H7 (cell line): ENCODE measurements around the gene MYO7A. TPM values are rescaled to one million over a fixed set of nuclear protein-coding genes. Genes with fewer than 3 reads are reported as not detected.
A peak's percentile ranks its signal among the peaks of the same experiment; 100 is the strongest.

Experiments
- DNase-seq: peaks from one replicate; pipeline ENCODE4 v3.0.0; 2012
- H3K27me3 ChIP-seq: 2 replicates; pipeline ENCODE4 v1.6.0; 2011; ENCODE audit warnings: mild to moderate bottlenecking, low read length; ENCODE audit not compliant: control insufficient read depth, insufficient read depth
- H3K36me3 ChIP-seq: replicated peaks from 2 replicates; pipeline ENCODE4 v1.5.1; 2011; ENCODE audit warnings: low read length; ENCODE audit not compliant: control insufficient read depth, insufficient read depth
- H3K4me3 ChIP-seq: 2 replicates; pipeline ENCODE4 v1.5.1; 2011; ENCODE audit warnings: low read depth, mild to moderate bottlenecking, control low read depth, low read length, moderate library complexity; ENCODE audit not compliant: insufficient read depth
- total RNA-seq: library from RNA; depleted of rRNA; stranded (reverse); fragments of >200 nt; shearing (Covaris generic); gene quantifications from 2 replicates; pipeline ENCODE4 v1.2.3, GENCODE V29; 2014

The MYO7A gene
- total RNA-seq, 1 experiment from 2014 or later: 2.2 TPM

GRCh38 chr11:77187776-77188632, 60.0 kb downstream of the MYO7A start:
- Histone ChIP-seq H3K36me3 (no peaks in the 10 kb centered on the region), H3K4me3 (no peak overlapping the region), H3K27me3 (no peaks in the 10 kb centered on the region)
- peak; percentile 94 for DNase-seq

GRCh38 chr11:77188633-77189491, 60.8 kb downstream of the MYO7A start:
- Histone ChIP-seq H3K27me3 (no peaks in the 10 kb centered on the region), H3K4me3 (no peak overlapping the region), H3K36me3 (no peaks in the 10 kb centered on the region)
- peak; percentile 84 for DNase-seq

GRCh38 chr11:77189588-77190210, 61.7 kb downstream of the MYO7A start:
- H3K4me3 ChIP-seq: no peak overlapping the region
- no peaks in the 10 kb centered on the region for H3K27me3 ChIP-seq
- DNase-seq: no peak
- no peaks in the 10 kb centered on the region for H3K36me3 ChIP-seq

GRCh38 chr11:77190331-77191075, 62.5 kb downstream of the MYO7A start:
- H3K27me3 ChIP-seq: no peaks in the 10 kb centered on the region
- H3K4me3 ChIP-seq: no peak overlapping the region
- no peak for DNase-seq
- H3K36me3 ChIP-seq: no peaks in the 10 kb centered on the region

GRCh38 chr11:77191429-77191822, 63.4 kb downstream of the MYO7A start:
- Histone ChIP-seq H3K4me3 (no peak overlapping the region), H3K27me3 (no peaks in the 10 kb centered on the region), H3K36me3 (no peaks in the 10 kb centered on the region)
- no peak for DNase-seq

- H3K4me3 ChIP-seq: peak overlapping the region; percentile 17; the same call in 1 of the 2 replicates
- peak; percentile 95 for DNase-seq
- no peaks in the 10 kb centered on the region for H3K36me3 ChIP-seq
- H3K27me3 ChIP-seq: no peaks in the 10 kb centered on the region
Observed at GRCh38 chr11:77191823-77192495, 63.9 kb downstream of the MYO7A start.

GRCh38 chr11:77193167-77193566, 65.1 kb downstream of the MYO7A start:
- no peak for DNase-seq
- no peaks in the 10 kb centered on the region for H3K27me3 ChIP-seq
- H3K36me3 ChIP-seq: no peaks in the 10 kb centered on the region
- no peak overlapping the region for H3K4me3 ChIP-seq

- no peak for DNase-seq
- Histone ChIP-seq H3K4me3 (no peak overlapping the region), H3K27me3 (no peaks in the 10 kb centered on the region), H3K36me3 (no peaks in the 10 kb centered on the region)
Observed at GRCh38 chr11:77193911-77194830, 66.1 kb downstream of the MYO7A start.

GRCh38 chr11:77195071-77195755, 67.2 kb downstream of the MYO7A start:
- Histone ChIP-seq H3K4me3 (no peak overlapping the region), H3K27me3 (no peaks in the 10 kb centered on the region), H3K36me3 (no peaks in the 10 kb centered on the region)
- DNase-seq: no peak

GRCh38 chr11:77196961-77197360, 68.9 kb downstream of the MYO7A start:
- H3K36me3 ChIP-seq: no peaks in the 10 kb centered on the region
- no peaks in the 10 kb centered on the region for H3K27me3 ChIP-seq
- no peak overlapping the region for H3K4me3 ChIP-seq
- DNase-seq: no peak

GRCh38 chr11:77197626-77198320, 69.7 kb downstream of the MYO7A start:
- no peak for DNase-seq
- H3K36me3 ChIP-seq: no peaks in the 10 kb centered on the region
- no peak overlapping the region for H3K4me3 ChIP-seq
- H3K27me3 ChIP-seq: no peaks in the 10 kb centered on the region

GRCh38 chr11:77198440-77198849, 70.4 kb downstream of the MYO7A start:
- no peaks in the 10 kb centered on the region for H3K36me3 ChIP-seq
- no peaks in the 10 kb centered on the region for H3K27me3 ChIP-seq
- DNase-seq: peak; percentile 93
- no peak overlapping the region for H3K4me3 ChIP-seq
